Measurements from ENCODE around the gene MSN. TPM values are rescaled to one million over a fixed set of nuclear protein-coding genes. Genes with fewer than 3 reads are reported as not detected.

MSN gene
- total and polyA plus RNA-seq, 7 donors: 31.4 to 133 (median 75.2) TPM

DNA sequence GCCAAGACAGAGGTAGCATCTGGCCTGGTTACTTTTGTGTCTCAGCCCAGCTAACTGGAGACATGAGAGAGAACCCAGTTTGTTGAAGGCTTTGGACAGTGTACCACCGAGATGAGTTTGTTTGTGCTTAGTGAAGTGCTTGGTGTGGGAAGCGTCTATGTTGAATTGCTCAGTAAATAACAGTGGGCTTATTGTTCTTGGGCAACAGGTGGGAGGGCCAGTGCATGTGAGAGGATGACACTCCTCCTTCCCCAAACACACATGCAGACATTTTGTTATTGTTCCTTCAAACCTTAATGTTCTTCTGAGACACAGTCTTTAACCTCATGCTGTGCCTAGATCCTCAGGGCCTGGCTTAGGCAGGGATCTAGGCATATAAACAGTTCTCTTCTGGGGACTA, 39.7 kb downstream of the MSN start:
- Histone ChIP-seq H3K4me1 (peaks cover 5% of the 10 kb centered on the region), H3K36me3 (ENCODE audit: insufficient read depth in 1 of 2, low read depth in 1 of 2) (no peaks in the 10 kb centered on the region), H3K9me3 (no peaks in the 10 kb centered on the region), H3K27ac (peak overlapping the region; percentile 59), H3K4me3 (no peak overlapping the region), H3K27me3 (ENCODE audit: insufficient read depth in 3 of 3, low read length in 2 of 3) (no peaks in the 10 kb centered on the region)
- intact Hi-C loops (cut with DNase I): loop anchor here in 1 of 2 donors (10.0 kb wide), 1 partner anchor 112 kb away; no protein-coding TSS in a partner anchor
- WGBS, 3 donors: 31 to 68% (median 48%) methylated on average over 2 of the region's 2 CpGs
- TF ChIP-seq, protein P1, sequence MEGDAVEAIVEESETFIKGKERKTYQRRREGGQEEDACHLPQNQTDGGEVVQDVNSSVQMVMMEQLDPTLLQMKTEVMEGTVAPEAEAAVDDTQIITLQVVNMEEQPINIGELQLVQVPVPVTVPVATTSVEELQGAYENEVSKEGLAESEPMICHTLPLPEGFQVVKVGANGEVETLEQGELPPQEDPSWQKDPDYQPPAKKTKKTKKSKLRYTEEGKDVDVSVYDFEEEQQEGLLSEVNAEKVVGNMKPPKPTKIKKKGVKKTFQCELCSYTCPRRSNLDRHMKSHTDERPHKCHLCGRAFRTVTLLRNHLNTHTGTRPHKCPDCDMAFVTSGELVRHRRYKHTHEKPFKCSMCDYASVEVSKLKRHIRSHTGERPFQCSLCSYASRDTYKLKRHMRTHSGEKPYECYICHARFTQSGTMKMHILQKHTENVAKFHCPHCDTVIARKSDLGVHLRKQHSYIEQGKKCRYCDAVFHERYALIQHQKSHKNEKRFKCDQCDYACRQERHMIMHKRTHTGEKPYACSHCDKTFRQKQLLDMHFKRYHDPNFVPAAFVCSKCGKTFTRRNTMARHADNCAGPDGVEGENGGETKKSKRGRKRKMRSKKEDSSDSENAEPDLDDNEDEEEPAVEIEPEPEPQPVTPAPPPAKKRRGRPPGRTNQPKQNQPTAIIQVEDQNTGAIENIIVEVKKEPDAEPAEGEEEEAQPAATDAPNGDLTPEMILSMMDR (IDR thresholded peaks at IDR 0.05): no peak
- ATAC-seq (no peak), DNase-seq (no peak)

DNA sequence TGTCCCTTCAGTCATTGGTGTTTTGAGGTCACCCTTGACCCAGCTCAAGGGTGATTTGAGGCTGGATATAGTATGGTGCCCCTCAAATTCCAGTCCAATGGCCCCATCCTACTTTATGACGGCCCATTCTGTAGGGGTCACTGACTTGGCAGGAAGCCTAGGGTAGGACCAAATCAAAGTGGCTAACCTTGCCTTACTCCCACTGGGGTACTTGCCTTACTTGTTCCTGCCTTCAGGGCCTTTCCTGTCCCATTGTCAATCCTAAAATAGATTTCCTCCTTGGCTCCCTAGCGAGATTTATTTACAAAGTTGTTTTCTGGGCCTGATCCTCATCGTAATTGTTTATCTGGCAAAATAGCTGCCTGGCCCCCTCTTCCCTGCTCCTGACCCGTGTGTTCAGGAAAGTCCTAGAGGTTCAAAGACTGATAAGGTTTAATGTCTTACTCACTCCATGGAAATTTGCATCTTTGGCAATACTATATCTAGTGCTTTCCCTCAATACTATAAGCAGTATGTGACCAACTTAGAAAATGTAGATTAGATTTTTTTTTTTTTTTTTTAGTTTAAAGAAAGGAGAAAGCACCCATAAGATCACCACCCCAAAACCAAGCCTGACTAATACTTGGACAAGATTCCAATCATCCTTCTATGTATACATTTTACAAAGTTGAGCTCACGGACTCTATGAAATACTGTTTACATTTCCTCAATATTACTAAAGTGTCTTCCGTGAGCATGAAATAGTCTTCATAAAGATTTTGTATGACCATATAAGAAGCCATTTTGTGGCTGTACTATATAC, 44.8 kb downstream of the MSN start:
- H3K27me3 ChIP-seq (ENCODE audit: insufficient read depth in 3 of 3, low read length in 2 of 3): no peaks in the 10 kb centered on the region
- peaks cover 0 to 8% of the 10 kb centered on the region in 2 donors for H3K36me3 ChIP-seq (ENCODE audit: insufficient read depth in 1 of 2, low read depth in 1 of 2)
- no peaks in the 10 kb centered on the region for H3K4me1 ChIP-seq
- H3K9me3 ChIP-seq: no peaks in the 10 kb centered on the region
- no peak for DNase-seq
- intact Hi-C loops (cut with DNase I): no loop called here
- no peak for ATAC-seq
- H3K4me3 ChIP-seq: no peak overlapping the region
- no peak overlapping the region for H3K27ac ChIP-seq
- 66 to 75% (median 66%) methylated on average over 6 of the region's 6 CpGs for WGBS, 3 donors
- TF ChIP-seq, protein P1 (IDR thresholded peaks at IDR 0.05): no peak

- H3K27me3 ChIP-seq (ENCODE audit: insufficient read depth in 3 of 3, low read length in 2 of 3): no peaks in the 10 kb centered on the region
- H3K36me3 ChIP-seq (ENCODE audit: insufficient read depth in 1 of 2, low read depth in 1 of 2): peaks cover 0 to 14% of the 10 kb centered on the region in 2 donors
- H3K27ac ChIP-seq: no peak overlapping the region
- H3K9me3 ChIP-seq: no peaks in the 10 kb centered on the region
- intact Hi-C loops (cut with DNase I): no loop called here
- WGBS, 3 donors: 78 to 98% (median 93%) methylated on average over 4 of the region's 4 CpGs
- ATAC-seq (peak in 1 of 4 donors; percentile 46), DNase-seq (no peak)
- peaks cover 7% of the 10 kb centered on the region for H3K4me1 ChIP-seq
- TF ChIP-seq, protein P1 (IDR thresholded peaks at IDR 0.05): no peak
- no peak overlapping the region for H3K4me3 ChIP-seq
These were observed 51.1 kb downstream of the MSN start for GRCh38 chrX:65718538-65718937.

DNA sequence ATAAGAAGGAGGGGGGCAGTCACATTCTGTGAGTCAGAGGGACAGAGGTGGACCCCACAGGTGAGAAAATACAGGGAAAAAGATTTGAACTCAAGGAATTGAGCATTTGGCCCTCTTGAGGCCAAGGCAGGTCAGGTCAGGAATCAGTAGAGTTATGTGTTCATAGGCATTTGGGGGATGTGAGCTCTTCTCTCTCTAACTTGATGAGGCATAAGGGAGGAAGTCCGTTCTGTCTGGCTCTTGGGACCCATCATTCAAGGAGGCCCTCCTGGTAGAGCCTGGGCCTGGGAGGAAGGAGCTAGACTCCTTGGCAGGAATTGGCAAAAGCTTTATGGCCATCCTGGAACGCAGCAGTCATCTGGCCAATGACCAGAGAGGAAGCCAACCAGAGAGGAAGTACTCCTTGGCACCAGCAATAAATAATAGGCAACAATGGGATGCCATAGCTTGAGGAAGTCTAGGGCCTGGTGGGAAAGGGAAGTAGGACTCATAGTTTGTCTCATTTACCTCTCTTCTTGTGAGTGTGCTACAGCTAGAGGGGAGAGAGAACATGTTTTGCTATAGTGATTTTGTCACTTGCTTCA, 53.0 kb downstream of the MSN start:
- Histone ChIP-seq H3K27ac (no peak overlapping the region), H3K9me3 (no peaks in the 10 kb centered on the region), H3K4me3 (no peak overlapping the region), H3K27me3 (ENCODE audit: insufficient read depth in 3 of 3, low read length in 2 of 3) (no peaks in the 10 kb centered on the region), H3K4me1 (peaks cover 7% of the 10 kb centered on the region), H3K36me3 (ENCODE audit: insufficient read depth in 1 of 2, low read depth in 1 of 2) (peaks cover 0 to 14% of the 10 kb centered on the region in 2 donors)
- TF ChIP-seq, protein P1 (IDR thresholded peaks at IDR 0.05): no peak
- WGBS, 3 donors: 33 to 58% (median 39%) methylated on average over 2 of the region's 2 CpGs
- intact Hi-C loops (cut with DNase I): no loop called here
- ATAC-seq (peak in 2 of 4 donors; percentile 29 to 31), DNase-seq (no peak)
